H54 (cell line): ENCODE measurements around the gene PDCD7.

Experiments
- DNase-seq: peaks from one replicate; pipeline ENCODE4 v3.0.0; 2011; ENCODE audit warnings: low spot score, mixed read lengths; ENCODE audit not compliant: insufficient read length
- FAIRE-seq: peaks from 3 replicates; lab custom pipeline; 2011; peaks lifted over from hg19 to GRCh38; lab: Jason Lieb, UNC
- POLR2A ChIP-seq: IDR thresholded peaks from 2 replicates; pipeline ENCODE4 v1.6.1; 2011; ENCODE audit warnings: low read depth, mild to moderate bottlenecking, low read length

PDCD7 gene

DNA sequence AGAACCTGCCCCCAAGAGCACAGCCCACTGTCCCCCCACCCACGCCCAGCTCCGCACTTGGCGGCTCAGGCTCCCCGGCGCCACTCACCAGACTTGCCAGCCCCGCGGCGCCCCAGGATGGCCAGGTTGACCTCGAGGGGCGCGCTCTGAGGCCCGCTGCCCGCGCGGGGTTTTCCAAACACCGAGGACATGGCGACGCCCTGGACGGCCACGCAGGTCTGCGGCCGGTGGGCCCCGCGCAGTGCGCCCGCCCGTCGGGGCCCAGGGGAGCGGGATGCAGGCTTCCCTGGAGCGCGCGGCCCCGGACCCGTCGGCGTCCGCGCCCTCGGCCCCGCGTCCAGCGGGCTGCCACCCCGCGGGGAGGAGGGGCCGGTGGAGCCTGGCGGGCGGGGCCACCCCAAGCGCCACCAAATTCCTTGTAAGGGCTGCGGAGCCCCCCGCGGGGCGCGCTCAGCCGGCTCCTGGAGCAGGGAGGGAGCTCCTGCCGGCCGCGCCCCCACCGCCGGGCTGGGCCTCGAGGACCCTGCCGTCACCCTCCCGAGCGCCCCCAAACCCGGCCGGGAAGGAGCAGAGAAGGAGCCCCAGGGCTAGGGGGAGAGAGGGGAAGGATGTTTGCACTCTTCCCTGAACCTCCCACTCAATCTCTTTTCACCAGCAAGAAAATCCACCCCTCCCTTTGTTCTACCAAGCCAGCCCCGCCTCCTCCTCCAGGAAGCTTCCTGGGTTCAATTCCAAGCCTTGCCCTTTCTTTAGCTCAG lies 65.8 kb downstream of the PDCD7 start, which contains the start of gene RASL12:
RASL12 (minus strand) TSS at position 347 of the 758 bp plus-strand sequence; CDS start at position 191, 156 bp downstream.
- DNase-seq (no peak), FAIRE-seq (no peak)
- no peak for TF ChIP-seq POLR2A
